ENCODE results near the gene WLS.

Gene WLS

DNA sequence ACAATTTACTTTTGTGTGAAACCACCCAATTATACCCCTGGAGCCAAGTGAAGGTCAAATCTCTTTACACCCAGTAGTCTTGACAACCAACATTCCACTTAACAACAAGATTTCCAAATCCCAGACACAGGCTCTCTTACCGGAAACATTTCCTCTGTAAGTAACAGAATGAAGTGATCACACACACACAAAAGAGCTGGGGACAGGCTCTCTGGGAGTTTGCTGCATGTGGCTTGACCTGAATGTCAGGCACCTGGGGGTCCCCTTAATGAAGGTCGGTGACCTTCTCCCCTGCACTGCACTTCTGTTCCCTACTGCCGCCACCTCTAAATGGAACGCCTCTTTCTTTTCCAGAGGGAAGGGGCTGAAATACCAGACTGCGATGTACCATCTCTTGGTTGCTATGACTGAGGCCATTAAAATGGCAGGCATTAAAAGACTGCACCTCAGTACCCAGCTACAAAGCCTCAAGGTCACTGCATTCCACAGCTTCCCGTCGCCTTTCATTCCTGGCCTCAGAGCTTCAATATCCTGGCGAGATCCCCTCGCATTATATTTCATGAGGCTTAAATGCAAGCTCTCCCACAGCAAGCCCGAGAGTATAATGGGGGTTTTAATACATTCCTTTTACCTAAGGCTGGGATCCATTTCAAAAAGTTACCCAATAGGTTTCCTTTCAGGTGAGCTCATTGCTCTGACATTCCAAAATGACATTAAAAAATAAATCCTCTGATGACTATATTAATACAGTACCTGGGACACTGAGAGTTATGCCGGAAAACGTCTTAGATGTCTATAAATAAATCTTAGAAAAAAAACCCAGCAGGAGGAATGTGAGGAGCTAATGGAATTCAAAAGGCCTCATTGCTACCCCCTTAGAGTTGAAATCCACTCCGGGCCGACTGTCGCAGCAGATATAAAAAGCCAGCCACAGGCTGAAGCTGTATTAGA is 91.0 kb downstream of the WLS start:
- FAIRE-seq (no peak), DNase-seq (ENCODE audit: low spot score) (peak; percentile 29)

DNA sequence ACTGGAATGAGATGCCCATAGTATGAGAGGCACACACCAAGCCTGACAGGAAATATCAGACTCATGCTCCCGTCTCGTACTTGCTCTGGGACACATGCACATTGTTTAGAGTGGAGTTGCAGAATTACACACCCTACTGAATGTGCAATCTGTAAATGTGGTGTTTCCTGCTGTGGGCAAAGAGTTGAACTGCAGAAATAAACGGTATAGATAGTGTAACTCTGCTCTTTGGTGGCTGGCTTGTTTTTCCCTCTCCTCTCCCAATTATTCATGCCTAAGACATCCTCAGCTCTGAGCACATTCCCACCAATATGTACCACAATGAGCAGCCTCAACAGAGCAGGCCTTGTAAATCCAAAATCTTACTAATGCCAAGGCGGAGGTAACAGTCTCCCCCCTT is 91.8 kb downstream of the WLS start:
- no peak for FAIRE-seq
- no peak for DNase-seq (ENCODE audit: low spot score)

DNA sequence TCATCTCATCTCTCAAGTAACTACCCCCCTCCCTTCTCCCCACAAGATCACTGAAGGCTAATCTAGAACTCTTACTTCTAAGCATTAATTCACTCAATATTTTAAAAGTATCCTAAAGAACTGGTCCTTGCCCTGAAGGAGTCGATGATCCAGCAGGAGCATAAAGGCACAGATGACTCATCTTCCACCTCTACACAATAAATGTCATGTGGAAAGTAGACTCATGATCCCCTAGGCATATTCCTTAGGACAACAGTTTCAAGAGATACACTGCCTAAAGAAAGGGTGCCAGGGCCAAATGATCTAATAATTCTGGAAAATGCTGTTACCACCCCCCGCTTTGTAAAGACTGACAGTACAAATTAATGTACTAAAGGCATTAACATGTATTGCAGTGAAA is 96.1 kb downstream of the WLS start:
- DNase-seq (ENCODE audit: low spot score) = no peak
- FAIRE-seq = no peak

DNA sequence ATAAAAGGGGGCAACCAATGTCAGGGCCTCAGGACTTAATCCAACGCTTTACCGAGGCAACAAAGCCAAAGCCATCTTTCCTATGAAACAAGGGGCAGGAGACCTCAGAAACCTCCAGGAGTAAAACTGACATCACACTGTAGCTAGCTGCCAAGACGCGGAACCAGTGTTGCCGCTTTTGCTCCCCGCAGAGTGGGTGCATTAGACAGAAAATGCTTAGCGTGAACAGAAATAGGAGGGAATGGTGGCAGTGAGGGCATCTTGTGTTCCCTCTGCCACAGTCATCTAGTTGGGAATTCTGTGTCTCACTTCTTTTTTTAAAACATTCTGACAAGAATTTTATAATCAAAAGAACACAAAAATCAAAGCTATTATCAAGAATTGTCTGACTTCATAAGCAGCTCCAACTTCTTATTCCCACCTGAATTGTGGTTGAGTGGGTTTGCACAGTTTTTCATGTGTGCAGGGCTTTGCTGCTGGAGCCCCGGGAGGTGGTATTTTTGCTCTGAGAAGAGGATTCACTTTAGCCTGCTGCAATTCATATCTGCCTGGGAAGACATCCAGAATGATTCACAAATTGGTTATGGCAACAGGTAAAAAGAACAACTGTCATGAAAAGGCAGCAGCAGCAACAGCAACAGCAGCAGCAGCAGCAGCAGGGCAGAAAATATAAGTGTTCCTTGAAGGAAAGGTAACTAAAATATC is 99.7 kb downstream of the WLS start:
- DNase-seq (ENCODE audit: low spot score) = no peak
- no peak for FAIRE-seq

DNA sequence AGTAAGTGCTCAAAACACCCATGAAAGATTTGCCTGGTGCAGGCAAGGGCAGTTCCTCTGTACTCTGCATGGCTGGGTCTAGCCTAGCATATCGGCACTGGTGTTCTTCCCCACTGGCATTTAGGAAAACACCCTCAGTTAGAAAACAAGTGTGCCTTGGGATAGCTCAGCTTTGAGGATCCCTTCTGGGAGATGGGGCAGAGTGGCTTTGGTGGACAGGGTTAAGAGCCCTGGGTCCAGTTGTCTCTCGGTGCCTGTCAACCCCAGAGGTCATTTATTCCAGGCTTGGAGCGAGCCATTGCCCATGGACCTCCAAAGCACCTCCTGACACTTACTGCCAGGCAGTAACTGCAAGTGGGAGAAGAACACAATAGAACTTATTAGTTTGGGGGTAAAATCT is 101.1 kb downstream of the WLS start:
- DNase-seq (ENCODE audit: low spot score) (no peak), FAIRE-seq (no peak)

DNA sequence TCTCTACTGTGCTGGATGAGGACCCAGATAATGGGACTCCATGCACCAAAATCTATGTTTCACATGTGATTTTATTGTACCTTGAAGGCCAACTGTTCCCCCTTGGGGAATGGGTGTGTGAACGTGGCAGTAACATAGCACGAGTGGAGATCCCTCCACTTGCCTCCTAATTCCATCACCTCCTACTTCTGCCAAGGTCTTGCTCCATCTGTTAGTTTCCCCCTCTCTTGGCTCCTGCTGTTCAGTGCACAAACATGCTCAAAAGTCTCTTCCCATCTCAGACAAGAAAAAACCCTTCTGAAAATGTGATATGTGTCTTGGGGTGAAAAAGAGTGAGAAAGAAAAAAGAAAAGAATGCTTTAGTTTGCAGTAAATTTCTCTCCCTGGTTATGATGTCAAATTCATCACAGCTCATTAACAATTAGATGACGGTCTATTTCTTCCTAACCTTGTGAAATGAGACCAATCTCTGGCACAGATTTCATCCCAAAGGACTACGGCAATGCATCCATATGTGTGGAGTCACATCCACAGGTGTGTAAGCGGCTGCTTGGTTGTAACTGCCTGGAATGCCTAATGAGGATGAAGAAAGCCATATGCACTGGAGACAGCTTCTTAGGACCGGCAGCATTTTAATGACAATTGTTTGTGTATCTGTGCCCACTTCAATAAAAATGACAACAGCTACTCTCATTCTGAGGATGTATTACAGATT is 102.6 kb downstream of the WLS start:
- DNase-seq (ENCODE audit: low spot score) (no peak), FAIRE-seq (no peak)

DNA sequence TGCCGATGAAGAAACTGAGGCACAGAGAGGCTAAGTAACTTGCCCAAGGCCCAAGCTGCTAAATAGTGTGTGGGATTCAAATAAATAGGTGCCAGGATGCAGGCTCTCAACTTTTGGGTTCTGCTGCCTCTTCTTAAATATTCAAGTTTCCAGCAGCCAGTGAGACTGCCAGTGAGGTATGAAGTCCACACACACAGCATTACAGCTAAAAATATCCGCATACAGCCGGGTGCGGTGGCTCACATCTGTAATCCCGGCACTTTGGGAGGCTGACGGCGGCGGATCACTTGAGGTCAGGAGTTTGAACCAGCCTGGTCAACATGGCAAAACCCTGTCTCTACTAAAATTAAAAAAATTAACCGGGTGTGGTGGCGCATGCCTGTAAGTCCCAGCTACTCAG is 103.5 kb downstream of the WLS start:
- no peak for FAIRE-seq

DNA sequence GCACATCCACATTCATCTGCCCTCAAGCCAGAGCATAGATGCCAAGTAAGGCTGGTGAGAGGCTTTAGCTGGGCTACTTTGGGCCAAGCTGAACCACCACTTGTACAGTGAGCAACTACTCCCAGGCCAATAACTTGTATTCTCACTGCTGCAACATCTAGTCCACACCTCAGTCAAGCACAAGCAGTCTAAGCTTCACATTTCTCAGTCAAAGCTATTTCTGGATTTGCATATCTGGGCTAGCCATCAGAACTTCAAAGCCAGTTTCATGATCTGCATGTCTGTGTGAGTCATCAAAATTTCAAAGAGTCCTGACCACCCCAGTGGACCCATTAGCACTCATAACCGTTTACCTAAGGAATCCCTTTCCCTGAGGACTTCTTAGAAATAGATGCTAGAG is 104.2 kb downstream of the WLS start:
- FAIRE-seq = no peak
- peak; percentile 13 for DNase-seq (ENCODE audit: low spot score)

More for the DNA sequence above, 103.5 kb downstream of the WLS start:
- no peak for DNase-seq (ENCODE audit: low spot score)

DNA sequence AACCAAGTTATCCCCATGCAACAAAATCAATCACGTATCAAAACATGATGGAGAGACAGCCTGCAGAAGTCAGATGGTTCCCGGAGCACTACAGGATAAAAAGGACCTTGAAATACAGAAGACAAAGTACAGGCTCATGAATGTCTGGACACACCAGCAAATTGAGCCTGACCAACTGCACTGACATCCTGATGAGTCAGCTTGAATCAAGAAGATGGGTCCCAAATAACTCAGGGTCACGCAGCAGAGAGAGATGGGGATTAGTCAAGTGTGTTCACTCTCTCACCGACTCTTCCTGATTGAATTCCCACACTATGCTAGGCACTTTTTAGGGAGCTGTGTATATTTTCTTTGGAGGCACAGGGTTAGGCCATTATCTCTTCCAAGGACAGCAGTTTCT is 110.8 kb downstream of the WLS start:
- FAIRE-seq (no peak), DNase-seq (ENCODE audit: low spot score) (no peak)

DNA sequence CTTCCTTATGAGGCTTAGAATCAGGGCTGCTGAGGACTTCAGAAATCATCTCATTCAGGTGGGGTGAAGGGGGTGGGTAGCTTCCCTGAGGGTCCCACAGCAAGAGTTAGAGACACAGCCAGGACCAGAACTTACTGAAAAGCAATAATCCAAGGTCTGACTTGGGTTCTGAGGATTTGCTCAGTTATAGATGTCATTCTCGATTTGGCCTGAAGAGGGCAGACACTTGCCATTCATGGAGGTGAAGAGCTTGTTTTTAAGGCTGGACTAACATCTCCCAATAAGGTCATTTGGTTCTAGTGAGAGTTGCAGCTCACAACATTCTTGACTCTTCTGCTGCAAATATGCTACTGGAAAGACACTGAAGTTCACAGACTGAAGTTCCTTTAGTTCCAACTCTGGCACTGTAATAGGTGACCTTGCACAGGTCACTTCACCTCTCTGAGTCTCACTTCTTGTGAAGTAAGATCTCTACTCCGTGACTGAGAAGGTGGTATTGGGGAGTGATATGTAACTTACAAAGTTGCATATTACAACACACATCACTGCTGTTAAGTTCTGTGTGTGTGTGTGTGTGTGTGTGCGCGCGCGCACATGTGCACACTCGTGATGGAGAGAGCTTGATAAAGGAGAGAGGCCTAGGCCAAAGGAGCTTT is 112.1 kb downstream of the WLS start:
- no peak for FAIRE-seq
- peak; percentile 62 for DNase-seq (ENCODE audit: low spot score)

DNA sequence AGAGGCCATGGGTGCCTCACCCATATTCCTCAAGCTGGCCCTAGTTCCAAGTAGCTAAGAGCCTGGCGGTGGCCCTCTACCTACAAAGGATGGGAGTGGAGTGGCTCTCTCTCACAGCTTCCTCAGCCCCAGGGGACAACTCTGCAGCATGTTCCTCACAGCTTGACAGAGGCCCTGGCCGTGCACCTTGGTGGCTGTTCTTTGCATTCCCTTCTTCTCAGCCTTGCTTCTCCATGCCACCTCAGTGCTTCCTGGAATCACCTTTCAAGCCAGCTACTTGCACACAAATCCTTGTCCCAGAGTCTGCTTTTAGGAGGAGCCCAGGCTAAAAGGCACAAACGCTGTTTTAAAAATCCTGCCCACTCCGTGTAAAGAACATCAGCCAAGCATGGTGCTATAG is 112.9 kb downstream of the WLS start:
- DNase-seq (ENCODE audit: low spot score) = no peak

DNA sequence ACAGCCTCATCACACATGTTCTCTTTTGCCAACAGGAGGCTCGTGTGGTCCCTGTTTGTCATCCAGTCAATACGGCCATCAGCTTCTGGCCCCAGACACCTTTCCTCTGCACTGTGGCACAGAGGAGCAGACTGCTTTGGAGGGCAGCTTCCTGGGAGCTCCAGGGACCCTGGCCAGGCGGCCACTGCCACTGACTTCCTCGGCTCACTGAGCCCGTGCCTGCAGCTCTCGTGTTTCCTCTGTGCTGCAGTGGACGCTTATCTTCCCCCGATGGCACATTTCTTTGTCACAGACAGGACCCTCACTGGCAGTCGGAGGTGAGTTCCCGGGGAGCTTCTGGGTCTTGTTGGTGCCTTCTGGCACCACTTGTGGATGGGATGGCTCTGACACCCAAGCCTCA is 114.9 kb downstream of the WLS start:
- DNase-seq (ENCODE audit: low spot score) (no peak), FAIRE-seq (no peak)

More for the DNA sequence above, 112.9 kb downstream of the WLS start:
- FAIRE-seq = no peak

DNA sequence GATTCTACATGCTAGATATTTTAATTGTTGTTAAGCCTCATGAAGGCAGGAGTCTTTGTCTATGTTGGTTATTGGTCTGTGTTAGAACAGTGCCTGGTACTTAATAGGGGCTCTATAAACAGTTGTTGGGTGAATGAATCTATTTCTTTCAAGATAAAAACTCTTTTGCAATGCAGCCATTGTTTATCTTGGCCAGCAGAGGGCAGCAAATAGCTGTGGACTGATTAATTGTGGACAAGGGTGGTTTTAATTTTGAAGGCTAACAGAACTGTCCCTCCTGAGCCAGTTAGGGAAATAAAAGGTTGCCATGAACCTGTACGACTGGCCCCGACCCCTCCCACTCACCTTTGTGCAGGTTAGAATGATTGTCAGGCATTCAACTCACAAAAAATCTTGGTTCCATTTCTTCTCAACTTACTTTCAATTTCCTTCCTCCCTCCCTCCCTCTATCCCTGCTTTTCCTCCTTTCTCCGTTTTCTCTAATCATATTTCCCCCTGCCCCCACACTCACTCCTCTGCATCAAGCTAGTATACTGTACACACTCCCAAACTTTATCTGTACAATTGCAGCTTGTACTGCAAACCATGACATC is 115.6 kb downstream of the WLS start:
- DNase-seq (ENCODE audit: low spot score) (peak; percentile 49), FAIRE-seq (no peak)

DNA sequence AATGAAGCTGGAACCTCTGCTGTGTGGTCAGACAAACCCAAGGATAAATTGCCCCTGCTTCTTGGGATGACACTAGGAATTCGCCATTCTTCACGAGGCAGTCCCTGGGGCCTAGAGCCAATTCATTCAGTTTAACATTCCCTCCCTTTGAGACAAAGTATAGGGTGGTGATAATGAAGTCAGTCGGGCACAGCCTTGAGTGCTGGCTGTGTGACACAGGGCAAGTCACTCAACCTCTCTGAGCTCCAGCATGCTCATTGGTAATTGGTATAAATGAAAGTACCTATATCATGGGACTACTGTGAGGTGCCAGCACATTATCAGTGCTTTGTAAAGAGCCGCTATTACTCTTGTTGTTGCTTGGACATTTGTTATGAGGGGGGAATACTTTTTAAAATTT is 117.0 kb downstream of the WLS start:
- DNase-seq (ENCODE audit: low spot score) = no peak
- FAIRE-seq = no peak

DNA sequence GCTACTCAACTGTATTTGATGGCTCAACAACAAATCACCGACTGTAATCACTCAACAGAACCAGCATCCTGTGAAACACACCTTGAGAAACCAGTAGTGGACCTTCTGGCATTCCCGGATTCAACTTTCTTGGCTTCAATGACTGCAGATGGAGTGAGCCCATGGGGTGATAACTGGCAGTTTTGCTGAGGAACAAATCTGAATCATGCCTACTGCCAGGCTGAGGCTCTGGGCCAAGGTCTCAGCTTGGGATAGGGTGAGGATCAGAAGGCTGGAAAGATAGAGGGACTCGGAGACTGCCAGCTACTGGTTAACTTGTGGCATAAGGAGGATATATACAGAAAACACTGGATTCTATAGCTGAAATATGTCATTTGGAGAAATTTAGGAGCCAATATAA is 118.4 kb downstream of the WLS start:
- FAIRE-seq = no peak
- no peak for DNase-seq (ENCODE audit: low spot score)

DNA sequence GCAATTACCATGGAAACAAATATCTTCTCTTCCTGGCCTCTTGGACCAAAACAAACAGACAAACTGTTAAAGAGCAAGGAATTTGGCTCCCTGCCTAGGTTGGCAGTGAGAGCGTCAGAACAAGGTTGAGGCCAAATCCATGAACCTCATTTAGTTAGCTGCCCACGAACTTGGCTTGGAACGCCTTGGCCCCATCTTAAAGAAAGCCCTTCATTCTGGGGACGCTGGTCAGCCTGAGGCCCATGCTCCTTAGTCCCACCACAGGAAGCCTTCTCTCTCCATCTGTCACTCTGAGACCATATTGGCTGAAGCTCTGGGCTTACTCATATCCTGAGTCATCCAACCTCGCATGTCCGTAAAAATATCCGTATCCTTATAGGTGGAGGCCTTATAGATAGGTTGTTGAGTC is 119.5 kb downstream of the WLS start:
- FAIRE-seq (no peak), DNase-seq (ENCODE audit: low spot score) (peak; percentile 54)

DNA sequence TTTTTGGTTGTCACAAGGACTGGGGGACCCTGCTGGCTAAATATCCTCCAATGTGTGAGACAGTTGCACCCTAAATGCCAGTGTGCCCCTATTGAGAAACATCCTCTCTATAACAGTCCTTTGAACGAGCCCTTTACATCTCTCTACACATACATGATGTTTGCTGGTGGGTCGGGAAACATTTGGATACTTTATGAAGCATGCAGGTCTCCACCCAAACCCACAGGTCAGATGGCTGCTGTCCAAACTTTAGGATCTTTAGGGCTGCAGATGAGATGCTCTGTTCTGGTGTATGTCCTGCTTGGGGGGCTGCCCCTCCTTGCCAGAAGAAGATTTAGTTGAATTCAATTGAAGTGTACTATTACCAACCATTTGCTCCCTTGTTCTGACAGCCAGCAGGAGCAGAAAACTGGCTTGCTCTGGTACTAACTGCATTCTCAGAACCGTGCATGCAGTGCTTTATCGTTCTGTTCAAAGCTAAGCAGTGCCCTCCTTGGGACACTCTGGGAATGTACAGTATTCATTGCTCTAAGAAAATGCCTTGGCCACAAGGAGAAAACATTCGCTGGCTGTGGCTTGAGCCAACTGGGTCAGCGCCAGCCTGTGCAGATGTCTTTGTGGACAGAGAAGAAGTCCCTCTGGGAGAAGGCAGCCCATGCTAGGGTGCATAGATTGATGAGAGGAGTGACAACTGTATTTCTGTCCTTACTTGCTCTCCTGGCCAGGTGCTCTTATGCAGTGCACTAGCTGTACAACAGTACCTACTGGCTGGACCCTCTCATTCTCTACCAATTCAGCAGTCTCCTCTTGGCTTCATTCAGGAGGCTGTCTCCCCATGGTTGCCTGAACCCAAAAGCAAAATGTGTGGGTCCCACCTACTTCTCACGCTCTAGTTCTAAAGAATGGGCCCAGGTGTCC is 120.5 kb downstream of the WLS start:
- no peak for FAIRE-seq
- DNase-seq (ENCODE audit: low spot score) = peak; percentile 72

DNA sequence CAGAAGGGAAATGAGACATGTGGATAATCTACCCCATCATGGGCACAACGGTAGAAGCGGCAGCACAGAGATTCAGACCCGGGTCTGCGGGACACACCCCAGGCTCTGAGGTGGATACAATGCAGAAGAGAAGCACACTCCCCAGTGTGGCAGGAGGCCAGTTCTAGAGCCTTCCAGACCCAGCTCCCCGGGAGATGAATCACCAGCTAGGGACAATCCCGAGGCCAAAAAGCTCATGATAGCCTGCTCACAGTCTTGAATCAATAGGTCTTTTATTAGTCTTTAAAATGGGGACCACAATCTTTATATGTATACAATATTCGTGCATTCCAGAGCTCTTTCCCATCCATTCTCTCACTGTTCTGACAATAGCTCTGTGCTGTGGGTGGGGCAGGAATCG is 124.6 kb downstream of the WLS start:
- FAIRE-seq = no peak

DNA sequence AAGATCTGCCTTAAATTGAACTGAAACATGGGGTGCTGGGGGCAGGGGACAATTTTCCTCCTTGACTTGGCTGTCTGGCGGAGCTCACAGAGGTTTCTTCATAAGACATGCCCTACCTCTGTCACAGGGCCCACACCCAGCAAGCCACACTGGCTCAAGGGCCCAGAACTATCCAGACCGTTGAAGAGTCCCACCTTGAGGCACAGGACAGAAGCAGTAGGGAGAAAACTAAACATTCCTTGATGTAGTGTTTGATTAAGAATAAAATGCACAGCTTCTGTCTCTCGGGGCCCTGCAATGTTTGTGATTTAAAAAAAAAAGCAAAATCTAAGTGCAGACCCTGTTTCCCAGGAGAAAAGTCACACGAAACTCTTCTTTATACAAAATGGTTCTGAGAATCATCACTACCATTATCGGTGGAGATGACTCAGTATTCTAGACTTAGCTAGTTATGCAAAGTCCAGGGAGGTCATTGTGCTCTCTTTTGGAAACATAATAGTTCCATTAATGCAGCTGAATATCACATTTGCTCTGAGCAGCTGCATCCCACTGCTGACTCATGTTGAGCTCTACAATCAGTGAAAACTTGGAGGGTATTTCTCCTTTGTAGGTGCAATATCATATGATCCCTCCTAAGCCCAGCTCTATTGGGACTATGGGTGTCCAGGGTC is 128.3 kb downstream of the WLS start:
- no peak for DNase-seq (ENCODE audit: low spot score)
- FAIRE-seq = no peak

More for the DNA sequence above, 124.6 kb downstream of the WLS start:
- DNase-seq (ENCODE audit: low spot score) = peak; percentile 33
